Measurements from ENCODE around the gene DDC.

DDC gene

GRCh38 chr7:50512384-50512783 lies 52.8 kb downstream of the DDC start:
- no peak overlapping the region for H3K4me3 ChIP-seq (ENCODE audit: low read length)
- no peak for DNase-seq (ENCODE audit: low read depth)

GRCh38 chr7:50509459-50509858 lies 55.7 kb downstream of the DDC start:
- no peak overlapping the region for H3K4me3 ChIP-seq (ENCODE audit: low read length)
- TF ChIP-seq, protein P1, sequence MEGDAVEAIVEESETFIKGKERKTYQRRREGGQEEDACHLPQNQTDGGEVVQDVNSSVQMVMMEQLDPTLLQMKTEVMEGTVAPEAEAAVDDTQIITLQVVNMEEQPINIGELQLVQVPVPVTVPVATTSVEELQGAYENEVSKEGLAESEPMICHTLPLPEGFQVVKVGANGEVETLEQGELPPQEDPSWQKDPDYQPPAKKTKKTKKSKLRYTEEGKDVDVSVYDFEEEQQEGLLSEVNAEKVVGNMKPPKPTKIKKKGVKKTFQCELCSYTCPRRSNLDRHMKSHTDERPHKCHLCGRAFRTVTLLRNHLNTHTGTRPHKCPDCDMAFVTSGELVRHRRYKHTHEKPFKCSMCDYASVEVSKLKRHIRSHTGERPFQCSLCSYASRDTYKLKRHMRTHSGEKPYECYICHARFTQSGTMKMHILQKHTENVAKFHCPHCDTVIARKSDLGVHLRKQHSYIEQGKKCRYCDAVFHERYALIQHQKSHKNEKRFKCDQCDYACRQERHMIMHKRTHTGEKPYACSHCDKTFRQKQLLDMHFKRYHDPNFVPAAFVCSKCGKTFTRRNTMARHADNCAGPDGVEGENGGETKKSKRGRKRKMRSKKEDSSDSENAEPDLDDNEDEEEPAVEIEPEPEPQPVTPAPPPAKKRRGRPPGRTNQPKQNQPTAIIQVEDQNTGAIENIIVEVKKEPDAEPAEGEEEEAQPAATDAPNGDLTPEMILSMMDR (conservative IDR thresholded peaks at IDR 0.05; ENCODE audit: low read depth, low read length): no peak
- DNase-seq (ENCODE audit: low read depth): no peak

More at GRCh38 chr7:50512384-50512783, 52.8 kb downstream of the DDC start:
- TF ChIP-seq, protein P1 (conservative IDR thresholded peaks at IDR 0.05; ENCODE audit: low read depth, low read length): no peak

DNA sequence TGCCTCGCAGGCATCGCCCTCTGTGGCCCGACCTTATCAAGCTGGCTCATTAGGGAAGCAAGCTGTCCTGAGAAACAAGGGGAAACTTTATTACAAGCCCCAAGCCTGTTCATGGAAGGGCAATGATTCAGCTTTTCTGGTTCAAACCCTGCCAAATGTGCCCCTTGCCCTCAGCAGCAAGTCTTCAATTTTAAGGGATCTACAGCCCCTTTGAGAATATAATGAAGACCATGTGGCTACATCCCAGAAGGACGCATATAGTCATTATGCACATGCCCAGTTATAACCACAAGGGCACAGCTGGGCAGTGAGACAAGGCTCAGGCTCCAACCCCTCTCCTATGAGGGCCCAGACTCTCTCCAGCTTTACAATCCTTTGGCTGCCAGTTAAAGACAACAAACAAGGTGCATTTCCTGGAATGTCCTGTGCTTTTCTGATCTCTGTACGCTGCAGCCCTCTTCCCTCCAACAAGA lies 56.7 kb downstream of the DDC start:
- DNase-seq (ENCODE audit: low read depth): no peak
- H3K4me3 ChIP-seq (ENCODE audit: low read length): no peak overlapping the region
- TF ChIP-seq, protein P1 (conservative IDR thresholded peaks at IDR 0.05; ENCODE audit: low read depth, low read length): no peak

DNA sequence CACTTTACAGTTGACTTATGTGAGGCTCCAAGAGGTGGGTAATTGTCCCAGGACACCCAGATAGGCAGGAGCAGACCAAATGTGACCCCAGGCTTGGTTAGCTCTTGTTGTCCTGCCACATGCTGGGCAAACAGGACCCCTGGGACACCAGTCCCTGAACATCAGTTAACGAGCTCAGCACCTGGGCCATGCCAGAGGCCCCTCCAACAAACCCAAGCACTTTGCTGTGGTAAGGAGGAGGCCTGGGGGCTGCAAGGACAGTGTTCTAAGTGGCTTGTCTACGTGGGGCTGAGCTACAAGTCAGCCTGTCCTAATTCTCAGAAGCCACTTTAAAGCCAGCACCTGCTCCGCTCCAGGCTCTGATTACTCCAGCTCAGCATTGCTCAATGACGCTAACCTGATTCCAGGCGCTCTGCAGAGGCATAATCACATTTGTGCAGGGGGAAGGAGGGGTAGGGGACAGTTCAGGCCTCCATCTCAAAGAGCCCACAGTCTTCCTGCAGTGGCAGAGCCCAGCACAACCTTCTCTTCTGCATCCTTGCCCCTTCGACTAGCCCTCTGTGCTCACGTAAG lies 57.2 kb downstream of the DDC start:
- DNase-seq (ENCODE audit: low read depth): no peak
- H3K4me3 ChIP-seq (ENCODE audit: low read length): no peak overlapping the region
- TF ChIP-seq, protein P1 (conservative IDR thresholded peaks at IDR 0.05; ENCODE audit: low read depth, low read length): no peak

DNA sequence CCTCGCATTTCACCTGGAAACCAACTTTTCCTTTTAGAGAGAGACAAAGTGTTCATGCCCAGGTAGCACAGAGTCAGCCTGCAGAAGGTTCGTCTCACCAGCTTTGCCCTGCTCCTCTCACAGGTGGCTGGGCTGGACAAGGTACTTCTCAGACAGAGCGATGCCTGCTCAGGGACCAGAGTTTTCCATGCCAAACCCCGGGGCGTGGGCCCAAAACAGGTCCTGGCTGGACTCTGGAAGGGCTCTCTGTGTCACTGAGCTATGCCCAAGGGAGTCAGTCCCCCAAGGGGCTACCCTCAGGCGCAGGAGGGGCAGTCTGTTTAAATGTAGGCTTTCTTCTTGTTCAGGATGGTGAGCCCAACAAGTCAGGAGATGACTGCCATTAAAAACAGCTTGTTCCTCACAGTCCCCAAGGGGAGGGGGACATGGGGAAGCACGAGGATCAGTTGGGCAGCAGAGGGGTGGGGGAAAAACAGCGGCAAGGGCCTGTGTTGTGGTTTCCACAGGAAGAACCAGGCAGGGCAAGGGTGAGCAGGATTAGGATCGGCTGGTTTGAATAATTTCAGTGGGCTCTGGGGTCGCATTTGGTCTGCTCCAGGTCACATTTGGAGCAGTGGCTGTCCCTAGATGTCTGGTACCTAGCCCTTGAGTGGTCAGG lies 59.5 kb downstream of the DDC start:
- TF ChIP-seq, protein P1 (conservative IDR thresholded peaks at IDR 0.05; ENCODE audit: low read depth, low read length): no peak
- H3K4me3 ChIP-seq (ENCODE audit: low read length): no peak overlapping the region
- no peak for DNase-seq (ENCODE audit: low read depth)

- no peak overlapping the region for H3K4me3 ChIP-seq (ENCODE audit: low read length)
- TF ChIP-seq, protein P1 (conservative IDR thresholded peaks at IDR 0.05; ENCODE audit: low read depth, low read length): no peak
- peak; percentile 52 for DNase-seq (ENCODE audit: low read depth)
Measured at GRCh38 chr7:50504646-50505546, 60.3 kb downstream of the DDC start.
